HG02840 (cell line): ENCODE data around the gene MEX3A.

ENCODE experiments used
- ATAC-seq: cut with Tn5 transposase; IDR thresholded peaks from one replicate; pipeline ENCODE4 v1.9.1; 2021; ENCODE audit warnings: mild to moderate bottlenecking, moderate library complexity, moderate number of reproducible peaks; ENCODE audit not compliant: unreplicated experiment, low FRiP score

Gene MEX3A

DNA sequence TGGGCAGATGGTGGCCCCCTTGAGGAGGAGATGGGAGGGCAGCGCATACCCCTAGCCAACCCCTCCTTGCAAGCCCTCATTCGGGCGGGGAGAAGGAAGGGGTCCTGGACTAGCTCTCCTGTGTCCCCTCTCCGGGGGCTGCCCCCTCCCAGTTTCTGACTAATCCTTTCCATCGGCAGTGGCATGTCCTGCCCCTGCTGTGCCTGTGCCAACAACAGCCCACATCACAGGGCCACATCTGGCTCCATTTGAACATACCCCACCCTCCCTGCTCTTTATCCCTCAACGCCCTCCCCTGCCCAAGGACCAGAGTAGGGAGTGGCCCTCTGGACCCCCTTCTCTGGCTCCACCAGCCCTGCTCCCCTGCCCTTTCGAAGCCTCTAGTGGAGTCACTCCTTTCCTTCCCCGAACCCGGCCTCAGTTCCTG lies 21.3 kb upstream of the MEX3A start:
- no peak for ATAC-seq

DNA sequence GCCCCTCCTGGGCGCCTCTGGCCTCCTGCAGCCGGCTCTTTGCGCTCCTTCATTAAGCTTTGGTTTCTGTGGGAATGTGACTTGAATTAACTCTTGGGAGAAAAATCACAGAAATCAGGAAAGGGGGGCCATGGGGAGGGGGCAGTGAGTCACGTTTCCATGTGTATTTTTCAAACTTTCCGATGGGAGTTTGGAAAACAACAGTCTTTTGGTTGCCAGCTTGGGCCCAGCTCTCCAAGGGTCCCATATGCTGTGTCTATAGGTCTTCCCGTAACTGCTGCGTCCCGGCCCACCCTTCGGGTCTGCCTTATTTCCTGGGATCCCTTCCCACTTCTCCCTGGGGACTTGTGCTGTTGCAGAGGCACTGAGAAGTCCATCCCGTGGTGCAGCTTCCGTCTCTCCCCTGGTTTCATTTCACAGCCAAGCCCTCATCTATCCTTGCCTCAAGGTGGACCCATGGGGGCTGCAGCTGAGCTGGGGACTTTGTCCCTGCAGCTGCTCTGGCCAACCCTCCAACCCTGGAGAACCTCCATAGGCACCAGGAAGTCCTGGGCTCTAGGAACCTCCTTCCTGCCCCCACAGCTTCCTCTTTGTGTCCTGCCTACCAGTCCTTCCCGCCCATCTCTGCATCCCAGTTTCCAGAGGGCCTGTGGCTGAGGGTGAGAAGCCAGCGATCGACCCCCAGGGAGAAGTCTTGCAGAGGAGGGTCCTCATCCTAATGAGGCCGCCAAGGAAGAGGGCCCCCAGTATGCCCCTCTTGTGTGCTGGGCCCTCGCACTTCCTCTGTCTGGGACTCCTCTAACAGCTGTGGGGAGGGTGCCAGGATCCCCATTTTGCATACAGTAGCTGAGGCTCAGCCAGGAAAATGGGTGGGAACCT lies 20.6 kb upstream of the MEX3A start:
- ATAC-seq, result no peak

DNA sequence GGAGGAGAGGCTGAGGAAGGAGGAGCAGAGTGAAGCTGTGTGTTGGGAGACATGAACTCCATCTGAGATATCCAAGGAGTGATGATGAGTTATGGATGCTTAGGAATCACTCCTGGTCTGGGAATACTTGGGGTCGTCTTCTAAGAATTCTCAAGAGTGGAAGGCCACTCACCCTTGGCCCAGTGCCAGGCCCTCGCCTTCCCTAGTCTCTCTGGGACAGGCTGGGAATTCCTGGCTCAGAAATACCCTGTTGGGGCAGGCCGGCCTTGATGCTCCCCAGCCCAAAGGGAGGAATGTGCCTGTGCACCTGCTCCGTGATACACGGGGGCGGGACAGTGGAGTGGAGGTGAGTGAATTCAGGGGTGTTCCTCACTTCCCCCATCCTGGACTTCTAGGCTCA lies 19.6 kb upstream of the MEX3A start:
- no peak for ATAC-seq

DNA sequence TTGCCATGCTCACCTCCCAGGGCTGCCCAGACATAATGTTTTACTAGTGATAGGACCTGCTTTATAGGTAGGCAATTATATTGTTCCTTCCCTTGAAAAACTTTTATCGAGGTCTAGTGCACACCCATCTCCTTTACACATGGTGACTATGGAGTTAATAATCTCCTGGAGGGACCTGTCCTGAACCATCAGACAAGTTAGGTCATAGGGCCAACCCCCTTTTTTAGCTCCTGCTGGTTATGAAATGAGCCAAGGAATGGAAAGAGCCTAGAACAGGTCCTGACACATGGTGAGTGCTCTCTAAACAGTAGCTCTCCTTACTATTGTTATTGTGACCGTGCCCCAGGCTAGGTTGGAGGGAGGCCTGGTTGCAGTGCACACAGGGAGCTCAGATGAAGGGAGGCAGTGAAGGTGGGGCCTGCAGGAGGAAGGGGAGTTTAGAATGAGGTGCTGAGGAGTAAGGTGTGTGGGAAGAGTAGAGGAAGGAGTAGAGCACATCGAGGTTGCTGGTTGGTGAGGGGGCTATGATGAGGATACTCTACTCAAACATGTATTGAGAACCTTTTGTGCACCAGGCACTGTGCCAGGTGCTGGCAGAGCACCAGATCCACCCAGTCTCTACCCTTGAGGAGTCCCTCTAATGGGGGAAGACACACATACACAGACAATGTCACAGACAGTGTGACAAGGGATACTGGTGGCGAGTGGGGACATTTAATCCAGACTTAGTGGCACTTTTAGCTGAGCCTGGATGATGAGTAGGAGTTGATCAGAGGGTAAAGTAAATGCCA lies 18.1 kb upstream of the MEX3A start:
- no peak for ATAC-seq

DNA sequence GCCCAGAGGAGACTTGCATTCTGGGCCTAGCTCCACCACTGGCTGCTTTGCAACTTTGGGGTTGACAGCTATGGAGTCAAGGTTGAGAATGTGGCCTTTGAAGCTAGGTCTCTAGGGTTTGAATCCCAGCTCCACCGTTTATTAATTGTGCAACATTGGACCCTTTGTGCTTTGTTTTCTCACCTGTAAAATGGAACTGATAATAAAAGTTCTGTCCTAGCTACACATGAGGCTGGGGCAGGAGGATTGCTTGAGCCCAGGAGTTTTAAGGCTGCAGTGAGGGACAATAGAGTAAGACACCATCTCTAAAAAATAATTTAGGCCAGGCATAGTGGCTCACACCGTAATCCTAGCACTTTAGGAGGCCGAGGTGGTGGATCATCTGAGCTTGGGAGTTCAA lies 17.0 kb upstream of the MEX3A start:
- ATAC-seq, result no peak

DNA sequence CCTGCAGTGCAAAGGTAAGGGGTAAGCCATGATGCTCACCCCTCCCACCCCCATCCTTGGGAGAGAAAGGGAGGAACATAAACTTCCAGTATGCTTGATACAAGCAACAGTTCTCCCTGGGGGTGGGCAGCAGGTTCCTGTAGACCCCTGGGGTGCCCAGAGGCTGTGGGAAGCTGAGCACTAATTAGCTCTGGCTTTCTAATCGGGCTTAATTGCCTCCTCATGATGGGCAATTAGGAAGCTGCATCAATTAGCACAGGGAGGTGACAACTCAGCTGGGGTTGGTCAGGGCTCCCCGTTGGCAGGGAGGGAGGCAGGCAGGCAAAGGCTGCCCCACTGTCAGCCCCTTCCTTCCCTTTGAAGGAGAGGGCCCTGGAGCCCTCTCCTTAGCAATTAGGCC lies 16.5 kb upstream of the MEX3A start:
- ATAC-seq, result no peak

DNA sequence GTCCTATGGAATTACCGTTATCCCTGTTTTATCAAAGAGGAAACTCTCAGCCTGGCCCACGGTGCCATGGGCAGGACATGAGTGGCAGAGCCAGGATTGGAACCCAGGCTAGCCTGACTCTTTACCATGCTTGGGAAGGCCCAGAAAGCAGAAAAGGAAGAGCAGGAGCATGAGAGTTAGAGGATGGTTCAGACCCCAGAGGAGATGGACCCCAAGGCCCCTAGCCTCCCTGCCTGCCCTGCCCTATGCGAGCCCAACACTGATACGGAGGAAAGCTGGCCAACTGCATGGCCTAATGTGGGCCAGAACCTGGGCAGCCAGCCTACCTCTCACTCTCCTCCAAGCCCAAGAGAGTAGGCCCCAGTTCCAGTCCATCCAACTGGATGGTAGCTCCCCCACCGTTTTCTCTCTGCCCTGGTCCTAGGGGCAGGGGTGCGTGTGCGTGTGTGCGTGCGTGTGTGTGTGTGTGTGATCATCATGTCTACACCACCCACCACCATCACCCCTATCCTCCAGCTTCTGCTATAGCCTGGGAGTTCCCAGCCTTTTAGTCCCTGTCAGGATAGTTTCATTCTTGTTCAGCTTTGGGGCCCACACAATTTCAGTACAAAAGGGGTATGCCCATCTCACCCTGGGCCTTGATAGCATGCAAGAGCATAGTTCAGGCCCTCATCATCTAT lies 15.4 kb upstream of the MEX3A start:
- no peak for ATAC-seq

DNA sequence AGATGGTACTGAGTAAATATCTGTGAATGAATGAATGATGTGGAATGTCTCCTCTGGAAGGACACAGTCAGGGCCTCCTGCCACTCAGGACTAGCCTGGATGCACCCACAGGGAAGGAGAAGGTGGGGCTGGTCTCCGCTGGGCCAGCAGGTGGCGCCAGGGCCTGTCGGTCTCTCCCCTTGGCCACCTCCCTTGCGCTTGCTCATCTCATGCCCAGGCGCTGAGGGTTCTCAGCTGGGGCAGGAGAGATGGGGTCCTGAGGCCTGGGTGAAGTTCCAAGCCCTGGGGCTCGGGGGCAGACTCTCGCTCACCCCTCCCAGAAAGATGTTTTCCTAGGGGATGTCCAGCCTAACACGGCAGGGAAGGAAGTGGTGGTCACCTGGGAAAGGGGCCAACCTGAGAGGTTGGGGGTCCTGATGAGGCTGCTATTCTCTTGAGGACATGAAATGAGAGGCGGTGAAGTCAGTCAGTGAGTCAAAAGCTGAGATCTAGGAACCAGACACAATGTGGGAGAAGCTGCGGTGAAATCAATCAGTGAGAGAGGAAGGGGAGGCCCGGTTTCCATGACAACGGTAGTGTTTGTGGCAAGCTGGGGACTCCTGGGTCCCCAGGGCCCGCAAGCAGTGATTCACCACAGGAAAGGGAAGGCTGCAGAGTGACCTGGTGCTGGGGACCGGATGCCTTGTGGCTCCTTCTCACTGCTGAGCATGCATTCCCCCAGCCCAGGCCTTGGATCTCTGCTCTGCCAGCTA lies 14.6 kb upstream of the MEX3A start:
- peak; percentile 57 for ATAC-seq

DNA sequence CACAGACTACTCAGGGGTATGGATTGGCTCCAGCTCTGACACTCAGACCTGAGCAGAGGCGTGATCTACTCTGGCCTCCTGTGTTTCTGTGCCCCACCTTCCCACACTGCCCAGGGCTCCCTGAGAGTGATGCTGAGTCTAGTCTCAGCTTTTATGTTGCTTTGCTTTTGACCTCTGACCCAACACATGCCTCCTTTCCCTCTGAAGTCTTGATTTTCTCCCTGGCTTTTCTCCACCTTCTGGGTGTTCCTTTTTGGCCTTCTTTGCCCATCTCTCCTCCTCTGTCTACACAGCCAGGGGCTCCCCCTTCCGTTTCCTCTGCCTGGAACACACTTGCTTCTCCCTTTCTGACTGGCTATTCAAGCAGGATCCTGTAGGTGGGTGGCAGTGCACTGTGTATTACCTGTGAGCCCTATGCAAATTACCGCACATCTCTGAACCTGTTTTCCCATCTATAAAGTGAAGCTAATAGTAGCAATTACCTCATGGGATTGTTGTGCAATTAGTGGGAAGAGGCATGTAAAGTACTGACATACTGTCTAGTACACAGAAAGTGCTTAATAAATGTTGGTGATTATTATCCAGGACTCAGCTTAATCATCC lies 13.7 kb upstream of the MEX3A start:
- ATAC-seq, result no peak

DNA sequence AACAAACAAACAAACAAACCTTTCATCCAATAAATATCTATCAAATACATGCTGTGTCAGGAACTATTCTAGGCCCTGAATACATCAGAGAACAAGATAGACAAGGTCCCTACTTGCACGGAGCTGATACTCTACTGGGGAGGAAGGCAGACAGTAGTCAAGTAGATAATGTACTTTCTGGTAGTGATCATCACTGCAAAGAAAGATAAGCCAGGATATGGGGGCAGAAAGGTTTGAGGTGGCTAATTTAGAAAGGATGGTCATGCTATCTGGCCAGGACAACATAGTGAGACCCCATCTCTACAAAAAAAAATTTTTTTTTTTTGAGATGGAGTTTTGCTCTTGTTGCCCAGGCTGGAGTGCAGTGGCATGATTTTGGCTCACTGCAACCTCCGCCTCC lies 9.3 kb upstream of the MEX3A start:
- no peak for ATAC-seq

DNA sequence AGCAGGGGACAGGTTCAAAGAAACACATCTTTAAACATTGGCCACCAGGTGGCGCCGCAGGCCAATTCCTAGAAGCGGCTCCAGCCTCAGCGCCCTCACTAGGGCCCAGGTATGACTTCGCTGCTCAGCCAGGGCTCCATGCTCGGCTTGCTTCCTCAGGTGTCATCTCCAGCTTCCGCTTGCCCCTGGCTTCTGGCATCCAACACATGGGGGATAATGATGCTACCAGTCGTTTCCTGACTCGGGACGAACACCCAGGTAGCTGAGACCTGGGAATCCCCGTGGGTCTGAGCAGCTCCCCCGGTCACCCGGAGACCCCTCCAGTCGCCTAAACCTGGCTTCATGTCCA lies 8.5 kb upstream of the MEX3A start:
- ATAC-seq, result no peak

DNA sequence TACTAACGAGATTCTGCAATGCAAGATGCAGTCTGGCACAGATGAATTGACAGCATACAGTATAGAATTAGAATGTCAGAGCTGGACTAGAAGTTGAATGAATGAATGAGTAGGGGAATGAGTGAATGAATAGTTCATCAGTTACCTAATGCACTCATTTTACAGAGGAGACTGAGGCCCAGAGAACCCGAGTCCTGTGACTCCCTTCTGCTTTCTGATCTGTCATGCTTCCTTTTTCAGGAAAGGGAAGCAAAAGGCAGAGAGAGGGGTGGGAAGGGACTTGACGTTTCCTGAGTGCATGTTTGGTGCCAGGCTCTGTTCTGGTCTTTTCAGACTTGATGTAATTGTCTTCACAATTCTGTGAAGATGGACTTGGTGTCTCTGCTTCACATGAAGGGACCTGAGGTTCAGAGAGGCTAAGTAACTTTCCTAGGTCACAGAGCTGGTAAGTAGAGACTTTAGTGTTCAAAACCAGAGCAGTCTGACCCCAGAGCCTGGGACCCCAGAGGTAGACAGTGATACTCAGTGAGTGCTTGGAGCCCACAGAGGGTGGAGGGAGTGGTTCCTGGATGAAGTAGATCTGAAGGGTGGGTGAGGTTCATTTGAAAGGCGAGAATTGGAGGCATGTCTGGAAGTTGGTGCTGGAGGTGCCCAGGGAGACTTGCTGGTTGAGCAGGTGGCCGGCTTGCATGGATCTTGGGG lies 8.0 kb upstream of the MEX3A start:
- ATAC-seq, result no peak

DNA sequence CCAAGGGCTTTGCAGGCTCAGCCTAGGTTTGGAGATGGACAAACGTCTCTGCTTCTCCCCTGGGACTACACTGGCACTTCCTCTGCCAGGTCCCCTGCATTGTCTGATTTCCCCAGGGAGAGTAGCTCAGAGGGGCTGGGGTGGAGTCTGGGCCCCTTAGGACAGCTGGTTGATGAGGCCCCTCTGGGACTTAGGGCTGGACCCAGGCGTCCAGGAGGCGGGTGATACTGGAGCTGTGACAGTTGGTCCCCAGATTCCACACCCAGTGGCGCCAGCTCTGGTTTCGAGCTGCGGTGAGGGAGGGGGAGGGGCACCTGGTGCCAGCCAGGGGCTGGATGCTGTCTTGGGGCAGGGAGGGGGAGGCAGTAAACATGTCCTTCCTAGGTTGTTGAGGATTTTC lies 7.4 kb upstream of the MEX3A start:
- ATAC-seq, result no peak

DNA sequence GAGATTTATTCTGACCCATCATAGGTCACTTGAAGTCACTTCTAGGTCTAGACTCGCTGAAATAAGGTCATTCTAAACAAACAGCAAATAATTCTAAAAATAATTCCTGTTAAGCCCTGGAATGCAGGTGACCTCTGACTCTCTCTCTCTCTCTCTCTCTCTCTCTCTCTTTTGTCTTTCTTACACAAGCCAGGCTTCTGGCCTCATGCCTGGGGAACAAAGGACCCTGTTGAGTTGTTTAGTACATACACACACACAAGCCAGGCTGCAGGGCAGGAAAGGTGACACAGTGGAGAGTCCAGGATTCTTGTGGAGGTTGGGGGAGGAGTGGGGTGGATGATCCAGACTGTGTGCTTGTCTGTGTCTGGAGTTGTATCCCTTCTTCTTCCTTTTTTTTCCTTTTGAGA lies 4.0 kb upstream of the MEX3A start:
- ATAC-seq, result no peak

DNA sequence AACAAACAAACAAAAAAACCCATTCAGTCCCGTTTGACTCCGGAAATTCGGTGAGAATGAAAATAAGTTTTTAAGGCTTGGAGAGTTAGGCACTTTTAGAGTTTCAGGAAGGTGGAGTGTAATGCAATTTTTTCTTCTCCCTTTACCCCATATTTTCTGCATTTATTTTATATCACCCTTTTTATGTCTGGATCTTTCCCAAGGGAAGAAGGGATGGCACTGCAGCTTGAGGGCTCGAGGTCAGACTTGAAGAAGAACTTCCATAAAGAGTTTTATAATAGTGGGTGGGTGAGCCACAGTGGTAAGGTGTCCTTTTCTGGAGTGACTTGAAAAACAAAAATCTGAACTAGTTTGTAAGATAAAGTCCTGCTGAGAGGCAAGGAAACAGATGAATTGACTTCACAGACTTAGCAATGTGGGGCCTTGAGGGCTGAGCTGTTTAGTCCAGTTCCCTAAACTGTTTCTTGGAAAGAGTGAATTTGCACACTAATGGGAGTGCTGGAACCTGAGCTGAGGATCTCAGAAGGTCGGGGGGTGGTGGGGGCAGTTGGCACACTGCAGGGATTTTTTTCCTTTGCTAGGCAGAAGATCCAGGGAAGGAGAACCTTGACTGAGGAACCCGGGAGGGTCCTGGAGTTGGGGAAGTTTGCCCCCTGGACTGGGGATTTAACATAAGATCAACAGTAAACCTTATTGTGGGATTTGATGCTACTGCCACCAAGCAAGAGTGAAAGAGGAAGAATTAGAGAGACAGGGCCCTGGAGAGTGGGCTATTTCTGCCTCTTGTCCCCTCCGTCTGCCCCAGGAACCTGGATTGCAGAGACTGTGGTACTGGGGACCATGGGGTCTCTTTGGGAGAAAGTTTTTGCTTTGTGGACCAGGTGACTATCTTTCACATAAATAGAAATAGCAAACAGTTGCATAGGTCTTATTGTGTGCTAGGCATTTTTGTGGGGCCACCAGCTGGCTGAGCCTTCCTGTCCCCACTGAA lies 1.8 kb upstream of the MEX3A start:
- no peak for ATAC-seq

DNA sequence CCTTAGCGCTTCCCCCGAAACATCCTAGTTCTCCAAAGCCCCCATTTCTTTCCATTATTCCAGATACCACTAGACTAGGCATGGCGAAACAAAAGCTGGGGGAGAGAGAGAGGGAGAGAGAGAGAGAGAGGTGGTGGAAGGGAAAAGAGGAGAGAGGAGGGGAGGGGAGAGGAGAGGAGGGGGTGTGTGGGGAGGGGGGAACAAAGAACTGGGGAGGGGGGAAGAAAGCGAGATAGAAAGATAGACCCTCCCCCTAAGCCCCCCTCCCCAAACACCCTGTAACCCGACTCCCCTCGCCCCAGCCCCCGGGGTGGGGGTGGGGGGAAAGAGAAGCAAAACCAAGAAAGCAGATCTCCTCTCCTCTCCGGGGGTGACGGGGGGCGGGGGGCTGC lies 352 bp downstream of the MEX3A start:
- ATAC-seq, result no peak

DNA sequence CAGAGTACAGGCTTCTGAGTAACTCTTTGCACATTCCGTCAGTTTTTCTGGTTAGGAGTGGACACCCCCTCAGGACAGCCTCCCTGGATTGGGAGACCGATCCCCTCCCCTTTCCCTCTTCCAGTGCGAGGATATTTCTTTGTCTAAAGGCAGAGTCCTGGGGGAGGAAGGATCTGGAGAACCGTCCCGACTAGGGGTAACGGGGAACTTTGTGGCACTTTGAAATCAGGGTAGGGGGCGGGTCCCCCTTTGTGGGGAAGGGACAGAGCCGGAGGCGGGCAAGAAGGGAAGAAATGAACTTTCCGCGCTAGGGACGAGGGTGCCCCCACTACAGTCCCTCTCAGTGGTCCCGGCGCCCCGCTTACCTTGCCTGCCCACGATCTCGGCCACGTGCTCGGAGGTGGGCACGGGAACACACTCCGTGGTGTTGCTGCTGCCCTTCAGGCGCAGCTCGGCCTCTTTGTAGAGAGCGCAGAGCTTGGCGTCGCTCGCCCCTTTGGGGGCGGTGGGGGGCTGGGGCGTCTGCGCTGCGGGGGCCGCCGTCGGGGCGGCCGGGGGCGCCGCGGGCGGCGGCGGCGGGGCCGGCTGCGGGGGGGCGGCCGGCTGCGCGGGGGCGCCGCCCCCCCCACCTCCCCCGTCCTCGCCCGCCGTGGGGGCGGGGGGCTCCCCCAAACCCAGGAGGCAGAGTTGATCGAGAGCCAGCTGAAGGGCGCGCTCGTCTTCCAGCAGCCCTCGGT lies 917 bp downstream of the MEX3A start:
- ATAC-seq, result no peak

DNA sequence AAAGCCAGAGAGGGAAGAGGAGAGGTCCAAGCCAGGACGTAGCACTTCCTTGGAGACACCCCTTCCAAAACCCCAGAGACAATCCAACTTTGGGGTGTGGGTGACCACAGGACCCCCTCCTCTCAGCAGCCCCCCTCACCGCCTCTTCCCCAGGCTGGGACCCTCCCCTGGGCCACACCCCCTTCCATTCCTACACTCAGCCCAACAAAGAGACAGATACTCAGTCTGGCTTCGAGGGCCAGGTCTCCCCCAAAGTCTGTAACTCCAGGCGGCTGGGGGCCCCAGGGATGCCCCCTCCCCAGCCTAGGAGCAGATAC lies 1.4 kb downstream of the MEX3A start:
- no peak for ATAC-seq
